ENCODE results near the gene ZCCHC14.
"Not testable (repeated sequence)": the region's sequence is repeated elsewhere in the genome, so short reads cannot be mapped to it uniquely, and the experiment has no call there.

ZCCHC14 gene

DNA sequence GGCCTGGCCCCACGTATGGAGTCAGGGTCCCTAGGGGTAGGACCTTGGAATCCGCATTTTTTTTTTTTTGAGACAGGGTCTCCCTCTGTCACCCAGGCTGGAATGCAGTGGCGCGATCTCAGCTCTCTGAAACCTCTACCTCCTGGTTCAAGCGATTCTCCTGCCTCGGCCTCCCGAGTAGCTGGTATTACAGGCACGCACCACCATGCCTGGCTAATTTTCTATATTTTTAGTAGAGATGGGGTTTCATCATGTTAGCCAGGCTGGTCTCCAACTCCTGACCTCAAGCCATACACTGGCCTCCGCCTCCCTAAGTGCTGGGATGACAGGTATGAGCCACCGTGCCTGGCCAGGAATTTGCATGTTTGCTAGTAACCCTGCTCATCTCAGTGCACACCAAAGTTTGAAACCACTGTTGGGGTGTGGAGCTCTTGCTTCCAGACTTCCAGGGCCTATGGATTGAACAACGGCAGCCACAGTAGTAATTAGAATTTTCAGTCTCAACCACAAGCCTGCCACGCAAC lies 5.0 kb upstream of the ZCCHC14 start:
- DNase-seq (ENCODE audit: low read depth in 2 of 2, low spot score in 1 of 2) = not testable (repeated sequence)

DNA sequence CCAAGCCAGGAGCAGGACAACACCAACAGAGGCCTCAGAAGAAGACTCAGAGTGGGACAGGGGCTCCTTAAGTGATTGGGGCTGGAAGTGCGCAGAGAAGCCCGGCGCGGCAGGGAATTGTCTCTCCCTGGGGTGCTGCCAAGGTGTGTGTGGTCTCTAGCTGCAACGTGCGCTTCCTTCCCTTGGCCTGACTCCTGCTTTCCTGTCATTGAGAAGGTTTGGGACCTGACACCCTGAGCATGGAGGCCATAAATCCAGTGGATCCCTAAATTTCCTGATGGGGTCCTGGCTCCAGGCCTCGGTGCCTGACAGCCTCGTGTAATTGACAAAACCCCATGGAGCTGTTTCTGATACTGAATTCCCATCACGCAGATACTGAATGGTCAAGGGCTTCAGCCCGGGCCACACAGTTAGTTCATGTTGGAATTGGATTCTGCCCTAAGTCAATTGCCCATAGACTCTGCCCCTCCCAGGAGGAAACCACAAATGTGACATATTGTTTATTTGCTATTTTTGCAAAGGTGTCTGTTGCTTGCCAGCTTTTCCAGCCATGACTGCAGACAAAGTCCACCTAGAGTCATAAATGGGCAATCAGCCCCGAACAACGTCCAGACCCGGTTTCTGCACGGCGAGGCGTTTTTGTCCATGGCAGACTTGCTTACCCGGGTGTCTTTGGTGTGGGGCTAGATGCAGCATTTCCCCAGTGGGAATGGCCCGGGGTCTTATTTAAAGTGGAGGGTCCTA lies 4.4 kb upstream of the ZCCHC14 start:
- not testable (repeated sequence) for DNase-seq (ENCODE audit: low read depth in 2 of 2, low spot score in 1 of 2)

DNA sequence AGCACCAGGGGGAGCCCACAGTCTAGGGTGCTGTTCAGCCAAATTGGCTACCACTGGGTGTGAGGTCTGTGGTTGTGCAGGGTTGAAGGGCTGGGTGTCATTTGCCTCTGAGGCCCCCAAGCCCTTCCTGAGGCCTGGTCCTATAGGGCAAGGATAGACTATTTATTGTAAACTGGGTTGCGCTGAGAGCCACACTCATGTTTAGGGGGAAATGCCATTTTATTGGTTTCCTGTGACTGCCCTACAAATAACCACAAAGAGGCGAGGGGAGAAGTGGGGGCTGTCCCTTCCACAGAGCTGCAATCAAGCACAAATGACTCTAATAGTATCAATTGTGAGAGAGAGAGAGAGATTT lies 3.6 kb upstream of the ZCCHC14 start:
- no peak for DNase-seq (ENCODE audit: low read depth in 2 of 2, low spot score in 1 of 2)

DNA sequence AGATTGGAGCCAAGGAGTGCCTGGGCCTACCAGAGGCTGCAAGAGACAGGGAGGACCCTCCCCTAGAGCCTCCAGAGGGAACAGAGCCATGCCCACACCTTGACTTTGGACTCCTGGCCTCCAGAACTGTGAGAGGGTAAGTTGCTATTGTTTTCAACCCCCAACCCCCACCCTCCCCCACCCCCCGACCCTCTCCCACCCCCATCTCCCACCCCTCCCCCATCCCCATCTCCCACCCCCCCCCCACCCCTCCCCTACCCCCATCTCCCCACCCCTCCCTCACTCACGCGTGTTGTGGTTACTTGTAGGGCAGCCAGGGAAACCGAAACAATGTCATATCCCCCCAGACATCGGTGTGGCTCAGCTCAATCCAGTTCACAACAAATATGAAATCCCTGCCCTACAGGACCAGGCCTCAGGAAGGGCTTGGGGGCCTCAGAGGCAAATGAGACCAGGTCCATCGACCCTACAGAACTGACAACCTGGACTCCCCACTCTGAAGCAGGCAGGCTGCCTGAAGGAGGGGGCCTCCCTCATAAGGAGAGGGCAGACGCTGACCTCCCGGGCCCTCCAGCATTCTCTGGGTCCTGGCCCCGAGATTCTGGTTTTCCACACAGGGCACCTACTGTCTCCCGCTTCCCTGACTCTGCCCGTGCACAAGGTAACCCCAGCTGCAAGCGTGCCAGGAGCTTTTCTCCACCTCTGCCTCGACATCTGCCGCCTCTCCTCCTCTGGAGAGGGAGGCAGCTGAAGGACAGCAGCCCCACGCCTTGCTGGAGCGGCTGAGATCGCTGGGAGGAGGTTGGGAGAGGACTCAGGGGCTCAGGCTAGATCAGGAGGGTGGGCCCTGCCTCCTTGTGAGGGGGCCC lies 3.0 kb upstream of the ZCCHC14 start:
- DNase-seq (ENCODE audit: low read depth in 2 of 2, low spot score in 1 of 2) = no peak

DNA sequence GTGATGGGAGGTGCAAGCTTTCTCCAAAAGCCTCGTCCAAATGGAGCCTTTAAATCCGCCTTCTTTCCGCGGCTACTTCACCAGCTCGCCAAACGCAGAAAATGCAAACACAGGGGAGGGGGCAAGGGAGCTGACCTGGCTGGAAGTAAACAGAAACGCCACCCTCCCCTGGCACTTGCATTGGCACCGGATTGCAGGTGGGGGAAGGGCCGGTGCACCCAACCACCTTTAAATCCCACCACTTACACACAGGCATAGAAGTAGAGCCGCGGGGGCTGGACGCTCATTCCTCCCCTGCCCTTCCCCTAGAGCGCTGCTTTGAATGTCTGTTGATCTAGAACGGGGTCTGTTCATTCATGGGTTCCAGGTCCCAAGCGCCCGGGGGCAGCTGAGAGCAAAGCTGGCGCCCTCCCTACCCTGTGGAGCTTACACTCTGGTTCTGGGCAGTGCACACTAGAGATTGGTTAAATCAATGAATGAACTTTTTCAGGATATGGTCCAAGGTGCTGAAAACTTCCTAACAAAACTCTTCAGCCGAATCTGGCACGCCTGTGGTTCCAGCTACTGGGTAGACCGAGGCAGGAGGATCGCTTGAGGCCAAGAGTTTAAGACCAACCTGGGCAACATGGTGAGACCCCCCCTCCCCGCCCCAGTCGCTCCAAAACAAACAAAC lies 920 bp upstream of the ZCCHC14 start:
- DNase-seq (ENCODE audit: low read depth in 2 of 2, low spot score in 1 of 2) = no peak

DNA sequence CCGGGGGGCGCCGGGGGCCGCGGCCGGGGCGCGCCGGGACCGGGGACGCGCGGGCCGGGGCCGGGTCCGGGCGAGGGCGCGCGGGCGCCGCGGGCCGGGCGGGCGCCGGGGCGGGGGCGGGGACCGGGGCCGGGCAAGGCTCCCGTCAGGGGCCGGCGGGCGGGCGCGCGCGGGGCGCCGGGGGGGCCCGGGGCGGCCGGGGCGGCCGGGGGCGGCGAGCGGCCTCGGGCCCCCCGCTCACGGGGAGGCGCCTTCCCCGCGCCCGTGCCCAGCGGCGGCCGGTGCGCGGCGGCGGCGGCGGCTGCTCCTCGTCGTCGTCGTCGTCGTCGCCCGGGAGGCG lies 563 bp downstream of the ZCCHC14 start:
- no peak for DNase-seq (ENCODE audit: low read depth in 2 of 2, low spot score in 1 of 2)

DNA sequence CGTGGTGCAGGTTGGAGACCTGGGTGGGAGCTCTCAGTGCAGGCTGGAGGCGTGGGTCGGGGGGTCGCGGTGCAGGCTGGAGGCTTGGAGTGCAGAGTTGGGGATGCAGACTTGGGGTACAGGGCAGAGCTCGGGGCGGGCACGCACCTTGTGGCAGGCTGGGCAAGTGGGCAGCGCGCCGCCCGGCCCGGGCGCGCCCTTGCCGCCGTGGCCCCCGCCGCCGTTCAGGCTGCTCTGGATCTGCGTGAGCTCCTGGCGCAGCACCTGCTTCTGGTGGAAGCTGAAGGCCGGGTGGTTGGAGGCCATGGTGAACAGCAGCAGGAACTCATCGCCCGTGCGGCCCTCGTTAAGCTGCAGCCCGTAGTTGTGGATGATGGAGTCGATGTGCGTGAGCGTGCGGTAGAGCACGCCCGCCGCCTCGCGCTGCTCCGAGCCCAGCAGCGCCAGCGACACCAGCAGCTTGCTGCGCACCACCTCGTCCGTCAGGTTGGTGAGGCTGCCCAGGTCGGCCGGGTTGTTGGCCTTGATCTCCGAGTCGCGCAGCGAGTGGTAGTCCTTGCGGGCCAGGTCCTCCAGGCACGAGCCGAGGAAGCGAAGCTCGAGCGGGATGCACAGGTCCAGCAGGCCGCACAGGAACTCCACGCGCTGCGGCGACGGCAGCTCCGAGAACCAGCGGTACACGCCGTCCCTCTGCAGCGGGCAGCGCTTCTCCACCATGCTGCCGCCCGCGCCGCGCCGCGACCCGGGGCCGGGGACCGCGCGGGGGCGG lies 1.1 kb downstream of the ZCCHC14 start:
- no peak for DNase-seq (ENCODE audit: low read depth in 2 of 2, low spot score in 1 of 2)

DNA sequence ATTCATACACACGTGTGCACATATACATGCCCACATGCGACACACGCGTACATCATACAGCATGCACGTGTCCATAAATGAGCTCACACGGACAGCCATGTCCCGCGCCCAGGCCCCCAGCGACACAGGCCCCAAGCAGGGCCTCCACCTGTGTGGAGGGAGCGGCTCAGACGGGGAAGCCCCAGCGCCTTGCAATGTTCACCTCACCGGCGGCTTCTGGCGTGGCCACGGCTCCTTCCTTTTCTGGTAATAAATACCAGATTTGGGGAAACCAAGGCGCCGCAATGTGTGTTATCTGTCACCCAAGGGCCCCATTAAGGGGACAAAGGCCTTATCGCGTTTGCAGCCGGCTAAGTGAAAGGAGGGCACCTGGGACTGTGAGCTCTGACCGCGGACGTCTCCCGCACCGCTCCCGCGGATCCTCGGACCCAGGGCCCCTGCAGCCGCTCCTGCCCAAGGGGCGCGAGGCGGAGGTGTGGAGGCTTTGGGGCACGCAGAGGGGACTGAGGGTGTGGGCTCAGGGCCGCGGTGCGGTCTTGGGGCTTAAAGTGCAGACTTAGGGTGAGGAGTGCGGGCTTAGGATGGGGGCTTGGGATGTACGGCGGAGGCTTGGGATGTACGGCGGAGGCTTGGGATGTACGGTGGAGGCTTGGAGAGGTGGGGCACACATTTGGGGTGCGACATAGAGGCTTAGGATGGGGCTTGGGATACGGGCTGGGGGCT lies 1.9 kb downstream of the ZCCHC14 start:
- peak in 1 of 2 donors; percentile 12 for DNase-seq (ENCODE audit: low read depth in 2 of 2, low spot score in 1 of 2)

DNA sequence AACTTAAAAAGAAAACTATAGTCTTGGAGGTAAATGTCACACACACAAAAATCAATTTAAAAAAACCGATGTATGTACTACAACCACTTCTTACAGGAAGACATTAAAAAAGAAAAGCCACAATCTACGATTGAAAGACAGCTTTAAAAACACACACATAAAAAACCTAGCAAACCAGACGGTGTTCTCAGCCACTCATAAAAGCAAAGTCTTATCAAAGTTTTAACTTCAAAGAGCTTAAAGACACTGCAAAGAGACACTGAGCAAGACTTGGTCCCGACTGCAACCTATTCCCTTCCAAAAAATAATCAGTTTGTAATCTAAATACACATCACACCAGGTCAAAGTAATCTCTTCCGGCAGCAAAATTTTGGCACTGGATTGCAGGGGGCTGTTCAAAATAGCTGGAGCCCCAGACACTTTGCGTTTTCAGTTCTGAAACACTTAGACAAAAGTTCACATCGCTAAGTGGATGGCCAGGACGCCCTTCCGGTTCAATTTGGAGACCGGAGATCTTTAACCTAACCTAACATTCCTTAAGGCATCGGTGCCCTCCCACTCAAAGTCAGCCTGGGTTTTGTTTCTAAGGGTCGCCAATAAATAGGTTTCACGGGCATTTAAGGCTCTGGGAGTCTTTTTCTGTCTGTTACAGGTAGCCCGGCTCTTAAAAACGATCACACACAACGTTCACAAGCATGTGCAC lies 2.6 kb downstream of the ZCCHC14 start:
- DNase-seq (ENCODE audit: low read depth in 2 of 2, low spot score in 1 of 2) = no peak

DNA sequence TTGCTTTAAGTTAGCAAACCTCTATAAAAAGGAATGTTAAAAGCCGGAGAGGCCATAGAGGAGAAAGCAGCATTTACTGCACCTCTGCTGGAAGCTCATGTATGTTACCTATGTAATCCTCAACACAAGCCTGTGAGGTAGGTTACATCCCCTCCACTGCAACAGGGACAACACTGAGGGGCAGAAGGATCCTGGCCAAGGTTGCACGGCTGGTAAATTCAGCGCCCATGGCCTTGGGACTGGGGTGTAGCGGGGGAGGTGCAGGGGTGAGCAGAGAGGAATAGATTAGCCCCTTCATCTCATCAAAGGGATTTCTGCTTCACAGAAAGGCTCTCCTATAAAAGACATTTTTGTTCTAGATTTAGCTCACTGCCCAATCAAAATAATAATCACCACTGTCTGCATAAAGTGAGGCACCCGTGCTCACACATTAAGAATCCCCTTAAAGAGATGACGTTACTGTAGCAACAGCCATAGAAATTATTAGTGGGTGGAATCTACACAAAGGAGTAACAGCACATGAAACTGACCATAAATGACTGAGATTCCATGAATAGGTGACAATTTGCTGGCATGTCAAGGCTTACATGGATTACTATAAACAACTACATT lies 3.3 kb downstream of the ZCCHC14 start:
- no peak for DNase-seq (ENCODE audit: low read depth in 2 of 2, low spot score in 1 of 2)

DNA sequence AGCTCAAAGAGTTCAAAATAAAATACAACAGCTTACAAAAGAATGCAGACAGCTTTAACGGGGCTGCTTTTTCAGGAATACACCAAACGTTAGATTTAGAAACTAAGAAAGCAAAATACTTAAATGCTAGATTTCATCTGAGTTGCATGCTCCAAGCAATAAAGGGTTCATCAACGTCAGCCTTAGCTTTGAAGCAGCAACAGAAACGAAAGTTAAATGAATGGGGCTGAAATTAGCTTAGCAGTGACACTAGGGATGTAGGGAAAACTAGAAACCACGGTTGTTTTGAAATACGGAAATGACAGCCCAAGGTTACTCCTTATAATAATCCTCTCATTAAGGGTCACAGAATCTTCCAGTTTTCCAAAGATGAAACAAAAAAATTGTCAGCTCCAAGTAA lies 3.9 kb downstream of the ZCCHC14 start:
- DNase-seq (ENCODE audit: low read depth in 2 of 2, low spot score in 1 of 2) = not testable (repeated sequence)

DNA sequence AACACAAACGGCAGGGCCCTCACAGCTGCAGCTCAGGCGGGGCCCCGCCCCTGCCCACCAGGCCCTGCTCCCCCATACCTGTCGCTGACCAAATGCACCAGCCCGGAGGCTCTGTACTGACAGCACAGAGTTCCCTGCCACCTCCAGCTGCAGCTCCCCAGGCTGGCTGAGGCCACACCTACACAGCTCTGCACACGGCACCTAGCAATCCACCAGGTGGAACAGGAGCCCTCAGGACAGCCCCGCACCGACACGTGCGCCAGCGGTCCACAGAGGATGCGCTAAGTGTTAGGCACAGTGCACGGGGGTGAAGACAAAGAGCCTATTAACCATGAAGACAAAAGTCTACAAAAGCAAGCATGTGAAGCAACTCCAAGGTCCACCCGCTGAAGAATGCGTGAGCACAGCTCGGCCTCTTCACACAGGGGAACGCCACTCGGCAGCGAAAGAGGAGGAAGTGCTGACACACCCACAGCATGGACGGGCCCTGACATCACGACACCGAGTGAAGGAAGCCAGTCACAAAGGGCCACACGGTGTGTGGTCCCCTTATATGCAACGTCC lies 5.4 kb downstream of the ZCCHC14 start:
- DNase-seq (ENCODE audit: low read depth in 2 of 2, low spot score in 1 of 2) = no peak

DNA sequence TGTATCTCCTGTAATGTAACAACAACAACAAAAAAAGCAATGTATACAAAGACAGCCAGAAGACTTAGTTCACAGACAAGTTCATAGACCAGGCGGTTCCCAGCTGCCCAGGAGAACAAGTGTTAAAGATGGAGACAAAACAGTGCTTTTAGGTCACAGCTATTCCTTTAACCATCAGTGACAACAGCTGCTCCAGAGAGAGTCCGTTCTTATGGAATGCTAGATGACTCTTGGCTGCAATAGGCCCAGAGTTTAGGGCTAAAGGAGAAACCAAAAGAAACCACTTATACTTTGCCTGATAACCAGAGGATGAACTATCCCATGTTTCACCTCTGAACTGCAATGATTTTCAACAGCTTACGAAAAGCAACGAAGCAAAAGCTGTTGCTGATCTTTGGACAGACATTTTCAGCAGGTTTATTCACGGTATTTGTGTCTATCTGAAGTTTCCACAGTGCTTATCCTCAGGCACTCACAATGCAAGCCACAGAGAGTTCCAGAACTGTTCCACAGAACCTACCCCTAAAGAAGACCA lies 6.0 kb downstream of the ZCCHC14 start:
- no peak for DNase-seq (ENCODE audit: low read depth in 2 of 2, low spot score in 1 of 2)

DNA sequence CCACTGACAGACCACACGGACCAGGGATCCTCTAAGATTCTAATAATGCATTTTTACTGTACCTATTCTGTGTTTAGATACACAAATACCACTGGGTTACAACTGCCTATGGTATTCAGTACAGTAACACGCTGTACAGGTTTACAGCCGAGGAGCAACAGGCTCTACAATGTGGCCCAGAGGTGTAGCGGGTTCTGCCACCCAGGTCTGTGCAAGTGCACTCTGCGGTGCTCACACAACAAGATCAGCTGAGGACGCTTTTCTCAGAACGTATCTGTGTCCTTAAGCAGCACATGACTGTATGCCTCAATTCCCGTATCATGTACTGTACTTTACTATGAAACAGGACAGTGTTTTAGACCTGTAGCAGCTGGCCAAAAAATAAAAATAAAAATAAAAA lies 6.5 kb downstream of the ZCCHC14 start:
- DNase-seq (ENCODE audit: low read depth in 2 of 2, low spot score in 1 of 2) = no peak

DNA sequence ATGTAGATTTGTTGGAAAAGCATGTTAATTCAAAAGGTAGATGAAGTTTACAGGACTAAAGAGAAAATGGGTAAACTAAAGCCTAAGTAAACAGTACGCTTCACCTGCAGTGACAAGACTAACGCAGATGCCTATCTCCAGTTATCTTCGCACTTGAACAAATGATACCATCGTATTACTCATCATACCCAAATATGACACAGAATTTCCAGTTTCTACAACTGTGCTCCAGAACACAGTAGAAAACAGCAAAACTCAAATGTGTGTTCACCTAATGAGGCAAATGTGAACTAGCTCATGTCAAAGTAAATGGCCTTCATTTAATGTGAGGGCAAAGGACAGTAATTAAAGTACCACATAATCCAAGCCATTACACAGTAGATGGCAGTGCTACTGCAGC lies 7.0 kb downstream of the ZCCHC14 start:
- not testable (repeated sequence) for DNase-seq (ENCODE audit: low read depth in 2 of 2, low spot score in 1 of 2)

DNA sequence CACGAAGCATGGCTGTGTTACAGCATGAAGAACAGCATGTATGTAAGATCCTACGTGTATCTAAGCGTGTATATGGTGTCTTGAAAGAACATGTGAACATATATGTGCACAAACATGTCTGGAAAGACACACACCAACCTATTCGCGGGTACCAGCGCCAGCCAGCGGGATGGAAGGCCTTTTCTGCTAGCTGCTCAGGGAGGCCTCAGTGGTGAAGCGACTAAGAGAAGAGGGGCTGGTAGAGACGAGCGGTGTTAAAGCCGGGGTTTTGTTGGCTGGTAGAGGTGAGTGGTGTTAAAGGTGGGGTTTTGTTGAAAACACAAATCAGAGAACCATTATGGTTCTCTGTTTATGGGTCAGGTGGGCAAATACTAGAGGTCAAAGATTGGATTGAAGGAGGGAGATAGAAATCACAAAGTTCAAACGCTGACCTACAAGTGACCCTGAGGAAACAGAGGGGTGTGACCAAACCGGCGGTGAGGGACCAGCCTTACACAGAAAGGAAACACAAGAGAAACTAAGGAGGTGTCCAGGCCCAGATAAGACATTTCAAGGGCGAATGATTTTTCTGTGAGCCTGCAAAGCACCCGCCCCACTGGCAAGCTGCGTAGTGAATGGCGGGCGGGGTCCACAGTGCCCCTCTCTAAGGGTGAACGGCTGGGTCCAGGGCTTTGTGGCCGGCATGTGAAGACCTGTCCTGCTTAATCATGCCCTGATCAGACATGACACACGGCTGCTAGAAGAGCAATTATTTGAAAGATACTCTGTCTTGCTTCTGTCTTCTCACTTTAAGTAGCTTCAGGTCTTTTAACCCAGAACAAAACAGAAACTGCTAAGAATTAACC lies 8.1 kb downstream of the ZCCHC14 start:
- DNase-seq (ENCODE audit: low read depth in 2 of 2, low spot score in 1 of 2) = no peak

DNA sequence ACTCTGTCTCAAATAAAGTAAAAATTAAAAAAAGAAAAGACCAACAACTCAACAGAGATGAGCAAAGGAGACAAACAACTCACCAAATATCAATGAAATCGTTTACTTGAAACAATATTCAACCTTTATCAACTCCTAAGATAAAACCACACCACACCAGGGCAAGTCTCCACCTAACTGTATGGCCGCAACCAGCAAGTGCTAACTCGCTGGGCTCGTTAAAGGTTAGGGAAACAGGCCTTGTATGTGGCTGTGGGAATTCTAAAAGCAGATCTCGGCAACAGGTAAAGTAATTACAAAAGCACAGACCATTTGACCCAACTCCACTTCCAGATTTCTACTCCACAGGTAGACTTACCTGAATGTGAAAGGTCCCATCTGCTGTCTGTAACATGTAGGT lies 9.3 kb downstream of the ZCCHC14 start:
- no peak for DNase-seq (ENCODE audit: low read depth in 2 of 2, low spot score in 1 of 2)

DNA sequence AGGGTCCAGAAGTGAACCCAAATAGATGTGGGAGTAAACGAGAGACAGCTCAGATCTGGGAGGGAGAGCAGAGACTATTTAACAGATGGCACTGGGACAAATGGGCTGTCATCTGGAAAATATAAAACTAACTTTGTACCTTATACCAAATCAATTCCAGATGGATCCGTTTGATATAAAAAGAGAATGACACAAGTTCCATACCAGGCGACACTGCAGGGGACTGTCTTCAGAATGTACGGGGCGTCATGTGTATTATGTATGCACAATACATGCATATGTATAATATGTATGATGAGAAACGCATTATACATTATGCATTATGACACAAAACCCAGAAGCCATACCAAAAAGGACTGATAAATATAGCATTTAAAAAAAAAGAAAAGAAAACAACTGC lies 10.2 kb downstream of the ZCCHC14 start:
- not testable (repeated sequence) for DNase-seq (ENCODE audit: low read depth in 2 of 2, low spot score in 1 of 2)

Measured in stimulated activated CD8-positive, alpha-beta memory T cell treated with anti-CD3 and anti-CD28 coated beads, Interleukin-4, amount 100 ng/mL, for 4 hours (primary cell).